ENCODE results near the gene CEP104. TPM values are rescaled to one million over a fixed set of nuclear protein-coding genes. Genes with fewer than 3 reads are reported as not detected.

CEP104 gene
- total RNA-seq, 6 experiments from 2014 or later: 16.7 to 36.4 (median 26.6) TPM

- ATAC-seq: no peak
These were observed 39.0 kb downstream of the CEP104 start for GRCh38 chr1:3817821-3818597.

GRCh38 chr1:3817138-3817740 lies 39.8 kb downstream of the CEP104 start:
- Histone ChIP-seq H3K4me3 (no peak overlapping the region), H3K27me3 (no peaks in the 10 kb centered on the region), H3K27ac (no peak overlapping the region), H3K9me3 (no peaks in the 10 kb centered on the region), H3K36me3 (peaks cover 0 to 33% (median 9%) of the 10 kb centered on the region in 4 donors), H3K4me1 (no peaks in the 10 kb centered on the region)
- WGBS (ENCODE audit: insufficient coverage, low coverage, low lambda C conversion rate, missing lambda C conversion rate): no CpG with 5 or more reads among the region's 17 CpGs
- intact Hi-C loops (cut with DNase I): no loop called here
- ATAC-seq (no peak), DNase-seq (peak in 1 of 3 donors; percentile 11)
- no peak for TF ChIP-seq POLR2A (IDR thresholded peaks at IDR 0.05)
- TF ChIP-seq CTCF (IDR thresholded peaks at IDR 0.05): no peak

More at GRCh38 chr1:3817821-3818597, 39.0 kb downstream of the CEP104 start:
- Histone ChIP-seq H3K27me3 (no peaks in the 10 kb centered on the region), H3K4me3 (no peak overlapping the region), H3K9me3 (no peaks in the 10 kb centered on the region), H3K4me1 (no peaks in the 10 kb centered on the region), H3K36me3 (peaks cover 0 to 38% (median 12%) of the 10 kb centered on the region in 4 donors), H3K27ac (no peak overlapping the region)
- intact Hi-C loops (cut with DNase I): no loop called here
- no peak for TF ChIP-seq CTCF (IDR thresholded peaks at IDR 0.05)
- TF ChIP-seq POLR2A (IDR thresholded peaks at IDR 0.05): no peak
- DNase-seq: peak in 1 of 3 donors; percentile 14
- WGBS (ENCODE audit: insufficient coverage, low coverage, low lambda C conversion rate, missing lambda C conversion rate): 92% methylated on average over 16 of the region's 28 CpGs

- ATAC-seq (no peak), DNase-seq (peak in 1 of 3 donors; percentile 14)
- WGBS (ENCODE audit: insufficient coverage, low coverage, low lambda C conversion rate, missing lambda C conversion rate): 50% methylated on average over 1 of the region's 38 CpGs
- H3K36me3 ChIP-seq: peaks cover 0 to 27% (median 9%) of the 10 kb centered on the region in 4 donors
- H3K9me3 ChIP-seq: no peaks in the 10 kb centered on the region
- no peak overlapping the region for H3K4me3 ChIP-seq
- intact Hi-C loops (cut with DNase I): no loop called here
- H3K27ac ChIP-seq: no peak overlapping the region
- no peak for TF ChIP-seq POLR2A (IDR thresholded peaks at IDR 0.05)
- TF ChIP-seq CTCF (IDR thresholded peaks at IDR 0.05): no peak
- H3K4me1 ChIP-seq: no peaks in the 10 kb centered on the region
- no peaks in the 10 kb centered on the region for H3K27me3 ChIP-seq
These were observed 40.5 kb downstream of the CEP104 start for GRCh38 chr1:3816331-3817137.

- no peak for ATAC-seq
- Histone ChIP-seq H3K4me3 (no peak overlapping the region), H3K4me1 (no peaks in the 10 kb centered on the region), H3K27me3 (no peaks in the 10 kb centered on the region), H3K36me3 (peaks cover 0 to 12% (median 5%) of the 10 kb centered on the region in 4 donors), H3K27ac (no peak overlapping the region), H3K9me3 (no peaks in the 10 kb centered on the region)
- intact Hi-C loops (cut with DNase I): no loop called here
- TF ChIP-seq CTCF (IDR thresholded peaks at IDR 0.05): no peak
- TF ChIP-seq POLR2A (IDR thresholded peaks at IDR 0.05): no peak
- peak in 1 of 3 donors; percentile 6 for DNase-seq
- WGBS (ENCODE audit: insufficient coverage, low coverage, low lambda C conversion rate, missing lambda C conversion rate): 80% methylated on average over 10 of the region's 42 CpGs
These were observed 42.0 kb downstream of the CEP104 start for GRCh38 chr1:3814771-3815561.
